HCT116 (cell line): Measurements from ENCODE around the gene F13A1. TPM values are rescaled to one million over a fixed set of nuclear protein-coding genes. Genes with fewer than 3 reads are reported as not detected.

ENCODE experiments used
- ATAC-seq: fragments of 200-7000 bp; cut with Tn5 transposase; 2 replicates; pipeline ENCODE4 v1.9.1; 2020; ENCODE audit warnings: mild to moderate bottlenecking, moderate library complexity
- BruUV-seq: library from RNA; stranded (reverse); fragments of 400-500 nt; replicated peaks from 2 replicates; lab custom pipeline; 2021; lab: Mats Ljungman, UMichigan
- CTCF ChIA-PET: fragments of 300-600 bp; sonication (Branson Sonifier 250); formaldehyde crosslinking; loops from one replicate; lab custom pipeline; 2021; ENCODE audit warnings: antibody characterized with exemption; lab: Charles Lee
- POLR2A ChIA-PET: fragments of 300-600, 350-600 bp; sonication (Branson Sonifier 250); formaldehyde crosslinking; loops from one replicate; lab custom pipeline; 2021; ENCODE audit warnings: antibody characterized with exemption; lab: Charles Lee
- RAD21 ChIA-PET, 2 experiments: fragments of 300-600 bp; sonication (Branson Sonifier 250); formaldehyde crosslinking; loops; one replicate each; lab custom pipeline; 2023; ENCODE audit warnings: low total read pairs in 2 of 2; ENCODE audit not compliant: uncharacterized antibody in 2 of 2, unreplicated experiment in 2 of 2, low non-redundant PET in 1 of 2; lab: Charles Lee
- DNase-seq: peaks from one replicate; pipeline ENCODE4 v3.0.0-alpha.2; 2010; ENCODE audit warnings: low read depth, low spot score
- H2AFZ ChIP-seq: fragments of 200-600 bp; shearing (Covaris generic), sonication (generic); 2 replicates; pipeline ENCODE4 v1.6.1; 2017; ENCODE audit warnings: low read depth, mixed run types, mixed read lengths, antibody characterized with exemption, low read length; ENCODE audit not compliant: poor library complexity, severe bottlenecking
- H3K27ac ChIP-seq: 2 replicates; pipeline ENCODE4 v1.5.1; 2012; ENCODE audit warnings: low read depth, low read length
- H3K27me3 ChIP-seq: fragments of 200-600 bp; sonication (generic); 2 replicates; pipeline ENCODE4 v1.6.1; 2016; ENCODE audit warnings: mixed run types, low read length, mixed read lengths; ENCODE audit not compliant: insufficient read depth
- H3K36me3 ChIP-seq, 2 experiments: fragments of 200-500 bp in 1 of 2; fragments of 200-600 bp in 1 of 2; sonication (Bioruptor generic) in 1 of 2; sonication (generic) in 1 of 2; 2 replicates each; pipeline versions ENCODE4 v1.5.1 to v1.6.1; 2014 to 2016; ENCODE audit warnings: low read length in 2 of 2, inconsistent platforms in 1 of 2, mixed read lengths in 1 of 2, mixed run types in 1 of 2; ENCODE audit not compliant: insufficient read depth in 2 of 2, control insufficient read depth in 1 of 2
- H3K4me1 ChIP-seq, 2 experiments: fragments of 200-600 bp in 1 of 2; sonication (generic) in 1 of 2; 2 replicates each; pipeline versions ENCODE4 v1.5.1 to v1.6.1; 2012 to 2017; ENCODE audit warnings: low read length in 2 of 2, inconsistent platforms in 1 of 2, mild to moderate bottlenecking in 1 of 2, mixed read lengths in 1 of 2, mixed run types in 1 of 2, moderate library complexity in 1 of 2; ENCODE audit not compliant: insufficient read depth in 2 of 2, control insufficient read depth in 1 of 2
- H3K4me2 ChIP-seq: fragments of 200-600 bp; sonication (generic); 2 replicates; pipeline ENCODE4 v1.6.1; 2017; ENCODE audit warnings: mixed run types, low read length, mixed read lengths
- H3K4me3 ChIP-seq, 2 experiments: fragments of 200-600 bp in 1 of 2; sonication (generic) in 1 of 2; replicated peaks in 1 of 2; 2 replicates each; pipeline ENCODE4 v1.5.1; 2011 to 2016; ENCODE audit warnings: low read length in 2 of 2, control low read depth in 1 of 2, low read depth in 1 of 2, mild to moderate bottlenecking in 1 of 2, mixed read lengths in 1 of 2, mixed run types in 1 of 2
- H3K79me2 ChIP-seq: fragments of 200-600 bp; sonication (generic); 2 replicates; pipeline ENCODE4 v1.6.1; 2017; ENCODE audit warnings: mild to moderate bottlenecking, mixed run types, low read length, moderate library complexity, mixed read lengths; ENCODE audit not compliant: insufficient read depth
- H3K9ac ChIP-seq: fragments of 200-600 bp; sonication (generic); 2 replicates; pipeline ENCODE4 v1.6.1; 2016; ENCODE audit warnings: low read length, mixed read lengths
- H3K9me2 ChIP-seq: fragments of 200-600 bp; sonication (generic), shearing (Covaris generic); 2 replicates; pipeline ENCODE4 v1.6.1; 2017; ENCODE audit warnings: mixed run types, mild to moderate bottlenecking, moderate library complexity; ENCODE audit not compliant: insufficient read depth
- H3K9me3 ChIP-seq, 2 experiments: fragments of 200-500 bp in 1 of 2; fragments of 200-600 bp in 1 of 2; sonication (Bioruptor generic) in 1 of 2; sonication (generic) in 1 of 2; 2 replicates each; pipeline ENCODE4 v1.6.1; 2014 to 2017; ENCODE audit warnings: low read length in 2 of 2, mixed read lengths in 2 of 2, inconsistent platforms in 1 of 2, low read depth in 1 of 2, mild to moderate bottlenecking in 1 of 2, mixed run types in 1 of 2, moderate library complexity in 1 of 2; ENCODE audit not compliant: control insufficient read depth in 1 of 2, insufficient read depth in 1 of 2
- H4K20me1 ChIP-seq: fragments of 200-600 bp; sonication (generic), shearing (Covaris generic); 2 replicates; pipeline ENCODE4 v1.6.1; 2017; ENCODE audit warnings: mixed run types, mild to moderate bottlenecking, moderate library complexity; ENCODE audit not compliant: insufficient read depth
- CEBPB ChIP-seq: IDR thresholded peaks from 2 replicates; pipeline ENCODE4 v1.6.1; 2012; ENCODE audit warnings: low read depth
- EGR1 ChIP-seq: IDR thresholded peaks from 2 replicates; pipeline ENCODE4 v1.6.1; 2012; ENCODE audit warnings: low read depth
- ELF1 ChIP-seq: IDR thresholded peaks from 2 replicates; pipeline ENCODE4 v1.6.1; 2012; ENCODE audit warnings: low read depth, borderline replicate concordance
- EZH2phosphoT487 ChIP-seq: fragments of 200-600 bp; IDR thresholded peaks from 2 replicates; pipeline ENCODE4 v1.6.1; 2018; ENCODE audit warnings: antibody characterized with exemption, borderline replicate concordance
- FOSL1 ChIP-seq: IDR thresholded peaks from 2 replicates; pipeline ENCODE4 v1.6.1; 2012; ENCODE audit warnings: low read depth
- MAX ChIP-seq: IDR thresholded peaks from 2 replicates; pipeline ENCODE4 v1.6.1; 2012
- POLR2A ChIP-seq: IDR thresholded peaks from 2 replicates; pipeline ENCODE4 v1.7.0; 2011; ENCODE audit warnings: borderline replicate concordance; ENCODE audit not compliant: insufficient read depth, insufficient read length; ENCODE audit errors: extremely low read depth
- RAD21 ChIP-seq: IDR thresholded peaks from 2 replicates; pipeline ENCODE4 v1.6.1; 2012; ENCODE audit warnings: low read depth, mild to moderate bottlenecking
- REST ChIP-seq: IDR thresholded peaks from 2 replicates; pipeline ENCODE4 v1.6.1; 2012; ENCODE audit warnings: low read depth
- SP1 ChIP-seq: IDR thresholded peaks from 2 replicates; pipeline ENCODE4 v1.6.1; 2012; ENCODE audit warnings: low read depth
- SRF ChIP-seq: IDR thresholded peaks from 2 replicates; pipeline ENCODE4 v1.6.1; 2012; ENCODE audit warnings: low read depth
- TCF7L2 ChIP-seq: IDR thresholded peaks from 2 replicates; pipeline ENCODE4 v1.7.0; 2011; ENCODE audit warnings: borderline replicate concordance, inconsistent platforms; ENCODE audit not compliant: insufficient read depth, insufficient read length; ENCODE audit errors: extremely low read depth
- ZBTB33 ChIP-seq: IDR thresholded peaks from 2 replicates; pipeline ENCODE4 v1.6.1; 2011; ENCODE audit warnings: mild to moderate bottlenecking, low read length, moderate library complexity; ENCODE audit not compliant: insufficient replicate concordance; ENCODE audit errors: extremely low read depth
- ZFX ChIP-seq: fragments of 450-650 bp; IDR thresholded peaks from 2 replicates; pipeline ENCODE4 v1.6.1; 2017
- ZNF274 ChIP-seq: fragments of 200-500 bp; sonication (Bioruptor generic); IDR thresholded peaks from 2 replicates; pipeline ENCODE4 v1.6.1; 2014; ENCODE audit warnings: mild to moderate bottlenecking, low read depth, low read length, inconsistent platforms
- intact Hi-C: fragments of 100-400 bp; cut with micrococcal nuclease; formaldehyde crosslinking; loops from 2 replicates; pipeline ENCODE4 v1.10.0; 2022
- total RNA-seq: library from RNA; stranded (reverse); gene quantifications from one replicate; pipeline ENCODE4 v1.2.1, GENCODE V29; 2021; ENCODE audit not compliant: unreplicated experiment

Gene F13A1
- total RNA-seq, 1 experiment from 2014 or later = 0.34 TPM

GRCh38 chr6:6256886-6257285, 63.6 kb downstream of the F13A1 start:
- DNase-seq = no peak
- Histone ChIP-seq H2AFZ (no peak overlapping the region), H3K27ac (no peak overlapping the region), H3K9me2 (no peaks in the 10 kb centered on the region), H4K20me1 (no peaks in the 10 kb centered on the region), H3K79me2 (no peaks in the 10 kb centered on the region), H3K4me2 (no peak overlapping the region), H3K27me3 (peaks cover 14% of the 10 kb centered on the region; the same call in 1 of the 2 replicates), H3K9ac (no peak overlapping the region), H3K4me1 (no peaks in the 10 kb centered on the region), H3K4me3 (no peak overlapping the region), H3K9me3 (no peaks in the 10 kb centered on the region), H3K36me3 (no peaks in the 10 kb centered on the region)
- ChIA-PET RAD21 (no interaction called here), POLR2A (no interaction called here), CTCF (no interaction called here)
- BruUV-seq = no TSS peak
- TF ChIP-seq MAX (no peak), ZFX (no peak), CEBPB (no peak), ZBTB33 (no peak), SRF (no peak), FOSL1 (no peak), TCF7L2 (no peak)
- no peak for ATAC-seq
- intact Hi-C loops = no loop called here

- POLR2A ChIA-PET = no interaction called here
- no TSS peak for BruUV-seq
- H3K4me1 ChIP-seq = no peaks in the 10 kb centered on the region
- no peak for TF ChIP-seq SP1
- no peak for TF ChIP-seq RAD21
- no peak for TF ChIP-seq ELF1
- TF ChIP-seq REST = no peak
- TF ChIP-seq EZH2phosphoT487 = no peak
- no peak for TF ChIP-seq TCF7L2
- TF ChIP-seq ZFX = no peak
- TF ChIP-seq MAX = no peak
- no peak for TF ChIP-seq SRF
- no peak for TF ChIP-seq ZNF274
- no peak for TF ChIP-seq POLR2A
- no peak for TF ChIP-seq FOSL1
- no peak for TF ChIP-seq EGR1
These were observed 64.2 kb downstream of the F13A1 start for GRCh38 chr6:6256259-6256658.

More at GRCh38 chr6:6256259-6256658, 64.2 kb downstream of the F13A1 start:
- DNase-seq = no peak
- H2AFZ ChIP-seq = no peak overlapping the region
- H3K9ac ChIP-seq = no peak overlapping the region
- H3K36me3 ChIP-seq = no peaks in the 10 kb centered on the region
- intact Hi-C loops = no loop called here
- no peaks in the 10 kb centered on the region for H3K9me2 ChIP-seq
- H3K4me2 ChIP-seq = no peak overlapping the region
- H3K27ac ChIP-seq = no peak overlapping the region
- CTCF ChIA-PET = no interaction called here
- H4K20me1 ChIP-seq = no peaks in the 10 kb centered on the region
- no peaks in the 10 kb centered on the region for H3K9me3 ChIP-seq
- no peak for ATAC-seq
- H3K4me3 ChIP-seq = no peak overlapping the region
- no peaks in the 10 kb centered on the region for H3K79me2 ChIP-seq
- RAD21 ChIA-PET = no interaction called here
- H3K27me3 ChIP-seq = peaks cover 14% of the 10 kb centered on the region; the same call in 1 of the 2 replicates
